GM18867 (cell line): Measurements from ENCODE around the gene GSTM2.
A peak's percentile ranks its signal among the peaks of the same experiment; 100 is the strongest.

Experiments used
- ATAC-seq: cut with Tn5 transposase; IDR thresholded peaks from one replicate; pipeline ENCODE4 v1.9.1; 2021; ENCODE audit warnings: mild to moderate bottlenecking, moderate library complexity; ENCODE audit not compliant: unreplicated experiment

The GSTM2 gene

DNA sequence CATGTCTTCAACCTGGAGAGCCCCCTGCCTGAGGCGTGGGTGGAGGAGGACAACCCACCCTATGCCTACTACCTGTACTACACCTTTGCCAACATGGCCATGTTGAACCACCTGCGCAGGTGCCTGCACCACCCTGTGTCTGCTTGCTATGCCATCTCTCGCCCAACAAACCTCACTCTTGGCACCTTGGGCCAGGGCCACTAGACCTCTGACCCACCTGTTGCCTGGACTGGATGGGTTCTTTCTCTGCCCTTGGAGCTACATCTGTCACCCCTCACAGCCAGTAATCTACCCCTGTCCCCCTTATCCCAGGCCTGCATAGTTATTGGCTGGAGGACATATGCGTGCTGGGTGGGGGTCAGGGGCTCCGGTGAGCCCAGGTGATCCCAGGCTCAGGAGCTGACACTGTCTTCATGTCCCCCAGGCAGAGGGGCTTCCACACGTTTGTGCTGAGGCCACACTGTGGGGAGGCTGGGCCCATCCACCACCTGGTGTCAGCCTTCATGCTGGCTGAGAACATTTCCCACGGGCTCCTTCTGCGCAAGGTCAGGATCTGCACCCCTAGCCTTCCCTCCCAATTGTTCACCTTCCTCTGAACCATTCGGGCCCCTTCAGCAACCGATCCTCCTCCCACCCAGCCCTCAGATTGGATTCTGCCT is 38.4 kb upstream of the GSTM2 start:
- no peak for ATAC-seq

DNA sequence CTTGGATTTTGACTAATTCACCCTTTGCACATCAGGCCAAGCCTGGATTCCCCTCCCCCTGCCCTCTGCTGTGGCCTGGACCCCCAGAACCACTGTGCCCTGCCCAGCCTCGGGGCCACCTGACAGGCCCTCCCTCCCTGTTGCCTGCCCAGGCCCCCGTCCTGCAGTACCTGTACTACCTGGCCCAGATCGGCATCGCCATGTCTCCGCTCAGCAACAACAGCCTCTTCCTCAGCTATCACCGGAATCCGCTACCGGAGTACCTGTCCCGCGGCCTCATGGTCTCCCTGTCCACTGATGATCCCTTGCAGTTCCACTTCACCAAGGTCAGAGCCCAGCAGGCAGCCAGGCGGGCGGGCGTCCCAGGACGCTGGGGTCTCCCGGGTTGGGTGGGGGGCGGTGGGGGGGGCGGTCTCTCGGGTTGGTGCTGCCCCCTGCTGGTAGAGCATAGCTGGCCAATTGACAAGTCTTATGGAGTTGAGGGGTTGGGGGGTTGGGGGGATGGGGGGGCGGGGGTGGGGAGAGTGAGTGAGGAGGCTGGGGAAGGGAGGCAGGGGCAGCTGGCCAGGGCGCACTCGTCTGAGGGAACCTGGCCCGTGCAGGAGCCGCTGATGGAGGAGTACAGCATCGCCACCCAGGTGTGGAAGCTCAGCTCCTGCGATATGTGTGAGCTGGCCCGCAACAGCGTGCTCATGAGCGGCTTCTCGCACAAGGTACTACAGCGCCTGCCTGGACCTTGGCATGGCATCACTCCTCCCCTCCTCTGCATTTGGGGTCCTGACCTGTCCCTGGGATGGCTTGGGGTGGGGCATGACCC is 37.6 kb upstream of the GSTM2 start:
- no peak for ATAC-seq

DNA sequence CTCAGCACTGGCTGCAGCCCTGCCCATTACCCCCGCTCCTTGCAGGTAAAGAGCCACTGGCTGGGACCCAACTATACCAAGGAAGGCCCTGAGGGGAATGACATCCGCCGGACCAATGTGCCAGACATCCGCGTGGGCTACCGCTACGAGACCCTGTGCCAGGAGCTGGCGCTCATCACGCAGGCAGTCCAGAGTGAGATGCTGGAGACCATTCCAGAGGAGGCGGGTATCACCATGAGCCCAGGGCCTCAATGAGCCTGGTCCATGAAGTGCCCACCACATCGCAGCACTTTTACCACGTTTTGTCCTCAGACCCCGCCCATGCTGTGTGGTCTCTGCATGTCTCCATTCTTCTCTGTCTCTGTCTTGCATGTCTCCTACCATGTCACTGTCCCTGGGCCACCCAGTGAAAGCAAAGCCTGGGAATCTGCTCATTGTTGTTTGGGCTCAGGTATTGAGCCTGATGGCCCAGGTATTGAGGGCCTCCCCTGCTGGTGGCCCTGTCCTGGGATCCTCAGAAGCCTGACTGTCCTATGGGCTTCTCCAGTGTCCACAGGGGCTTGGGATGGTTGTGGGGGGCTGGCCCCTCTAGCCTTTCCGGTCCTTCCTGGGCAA is 36.9 kb upstream of the GSTM2 start:
- ATAC-seq = no peak

DNA sequence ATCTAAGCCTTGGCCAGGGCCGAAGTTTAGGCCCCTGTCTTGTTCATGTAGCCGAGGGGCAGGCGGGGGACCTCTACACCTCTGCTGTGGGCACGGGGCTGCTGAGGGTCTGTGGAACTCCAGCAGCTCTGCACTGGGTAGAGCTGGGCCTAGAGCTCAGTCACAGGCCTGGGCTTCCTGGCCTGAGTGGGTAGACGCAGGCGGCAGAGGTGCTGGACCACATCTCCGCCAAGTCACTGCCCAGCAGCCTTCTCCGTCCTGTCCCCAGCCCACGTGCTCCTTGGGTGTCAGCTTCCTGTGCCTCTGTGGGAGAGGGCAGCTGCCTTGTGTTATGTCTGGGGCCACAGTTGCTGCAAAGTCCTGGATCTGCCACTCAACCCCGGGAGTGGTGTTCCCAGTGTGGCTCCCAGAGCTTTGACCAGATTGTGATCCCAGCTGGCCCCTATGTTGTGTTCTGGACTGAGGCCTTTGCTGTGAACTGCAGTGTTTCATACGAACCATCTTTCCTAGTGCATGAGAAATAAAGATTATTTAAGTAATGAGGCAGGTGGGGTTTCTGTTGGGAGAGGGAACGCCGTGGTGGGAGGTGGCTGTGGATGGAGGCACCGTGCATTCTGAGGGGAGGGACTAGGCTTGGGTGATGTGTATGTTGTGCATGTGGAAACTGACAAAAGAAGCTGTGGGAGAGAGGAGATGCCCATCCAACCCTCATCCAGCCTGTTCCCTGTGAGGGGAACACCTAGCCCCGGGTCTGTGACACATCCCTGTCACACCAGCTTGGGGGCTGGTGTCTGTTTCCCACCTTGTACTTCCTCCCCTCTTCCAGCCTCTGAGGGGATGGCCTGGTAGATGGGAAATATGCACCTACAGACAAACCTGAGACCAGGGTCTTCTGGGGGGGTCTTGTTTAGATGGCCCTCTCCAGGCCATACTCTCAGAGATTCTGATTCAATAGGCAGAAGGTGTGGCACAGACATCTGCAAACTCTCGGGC is 36.0 kb upstream of the GSTM2 start:
- no peak for ATAC-seq

DNA sequence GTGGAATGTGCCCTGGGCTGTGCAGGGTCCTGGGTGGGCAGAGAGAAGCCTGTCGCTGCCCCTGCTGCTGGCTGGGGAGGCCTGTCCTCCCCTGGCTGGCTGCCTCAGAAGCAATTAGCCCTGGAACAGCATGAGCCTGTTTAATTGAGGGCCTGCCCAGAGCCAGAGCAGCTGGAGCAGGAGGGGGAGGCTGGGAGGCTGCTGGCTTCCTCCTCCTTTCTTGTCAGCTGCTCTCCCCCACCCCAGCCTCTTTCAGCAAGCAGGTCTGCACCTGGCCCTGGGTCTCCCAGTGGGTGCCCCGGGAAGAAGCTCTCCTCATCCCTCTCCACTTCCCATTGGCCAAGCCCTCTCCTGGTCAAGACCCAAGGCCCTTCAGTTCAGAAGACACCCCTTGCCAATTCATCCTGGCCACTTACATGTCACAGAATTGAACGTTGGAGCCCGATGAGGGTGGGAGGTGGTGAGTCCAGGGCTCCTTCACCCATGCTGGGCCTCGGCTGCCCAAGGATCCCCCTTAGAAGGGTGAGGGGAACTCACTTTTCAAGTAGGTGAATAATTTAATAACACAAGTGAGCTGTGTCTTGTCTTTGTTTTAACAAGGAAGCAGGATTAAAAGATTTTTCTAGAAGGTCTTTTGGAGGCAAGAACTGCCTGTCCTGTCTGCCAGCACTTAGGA is 35.0 kb upstream of the GSTM2 start:
- ATAC-seq = no peak

DNA sequence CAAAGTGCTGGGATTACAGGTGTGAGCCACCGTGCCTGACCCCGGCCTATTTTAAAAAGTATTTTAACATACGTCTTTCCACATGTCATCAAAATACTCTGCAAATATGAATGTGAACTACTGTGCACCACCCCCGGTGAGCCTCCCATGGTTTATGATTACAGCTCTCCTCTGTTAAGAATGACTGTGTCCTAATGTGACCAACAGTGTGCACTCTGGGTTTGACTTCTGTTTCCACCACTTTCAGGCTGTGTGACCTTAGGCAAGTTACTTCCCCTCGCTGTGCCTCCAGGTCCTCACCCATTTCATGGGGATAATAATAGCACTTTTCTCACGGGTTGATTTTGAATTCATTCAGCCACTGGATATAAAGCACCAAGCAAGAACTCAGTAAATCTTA is 33.6 kb upstream of the GSTM2 start:
- no peak for ATAC-seq

DNA sequence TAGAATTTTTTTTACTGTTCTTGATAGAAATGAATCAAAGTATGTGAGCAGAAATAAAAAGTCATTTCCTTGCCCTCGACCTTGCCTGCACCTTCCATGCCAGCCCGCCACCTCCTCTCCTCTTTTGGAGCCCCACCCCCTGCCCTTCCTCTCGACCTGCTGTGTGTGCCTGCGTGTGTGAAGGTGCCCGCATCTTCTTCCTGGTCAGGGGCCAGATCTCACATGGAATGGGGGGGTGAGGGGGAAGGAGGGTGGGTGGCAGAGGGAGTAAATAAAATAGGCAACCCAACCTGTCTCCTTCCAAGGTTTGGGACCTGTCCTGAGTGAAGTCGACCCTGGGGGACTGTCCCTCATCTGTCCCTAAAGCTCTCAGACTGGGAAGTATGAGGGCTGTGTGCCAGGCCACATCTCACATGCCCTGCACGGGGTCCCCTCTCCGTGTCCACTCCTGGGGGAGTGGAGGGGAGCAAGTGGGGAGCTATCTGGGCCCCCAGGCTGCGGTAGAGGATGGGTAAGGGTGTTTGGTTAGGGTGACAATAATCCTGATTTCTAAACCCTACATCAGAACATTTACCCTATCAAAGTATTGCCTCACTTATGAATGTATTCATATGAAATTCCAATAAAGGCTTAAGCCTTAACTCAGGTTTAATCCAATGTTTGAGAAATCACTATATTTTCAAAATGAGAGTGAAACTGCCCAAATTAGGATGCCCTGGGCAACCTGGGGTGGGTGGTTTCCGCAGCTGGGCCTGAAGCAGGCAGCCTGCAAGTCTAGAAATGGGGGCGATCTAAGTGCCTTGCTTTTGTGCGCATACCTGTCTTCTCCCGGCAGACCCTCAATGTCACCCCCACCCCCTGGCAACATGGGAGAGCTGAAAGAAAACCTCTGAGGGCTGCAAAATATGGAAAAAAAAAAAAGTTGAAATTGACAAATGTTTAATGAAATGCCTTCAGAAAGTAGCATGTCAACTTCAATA is 32.8 kb upstream of the GSTM2 start:
- ATAC-seq = no peak

DNA sequence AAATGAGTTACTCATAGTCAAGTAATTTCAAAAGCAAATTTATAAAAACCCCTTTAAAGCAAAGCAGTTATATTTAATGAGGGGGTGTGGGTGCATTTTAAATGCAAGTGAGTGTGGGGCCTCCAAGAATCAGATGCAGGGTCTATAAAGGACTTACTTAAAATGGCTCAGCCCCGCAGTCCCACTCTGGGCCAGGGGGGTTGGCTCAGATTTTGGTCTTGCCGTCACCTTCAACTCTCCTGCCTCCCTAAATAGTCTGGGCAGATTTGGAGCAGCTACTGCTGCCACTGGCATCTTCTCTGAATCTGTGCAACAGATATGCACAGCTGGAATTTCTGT is 32.0 kb upstream of the GSTM2 start:
- no peak for ATAC-seq

DNA sequence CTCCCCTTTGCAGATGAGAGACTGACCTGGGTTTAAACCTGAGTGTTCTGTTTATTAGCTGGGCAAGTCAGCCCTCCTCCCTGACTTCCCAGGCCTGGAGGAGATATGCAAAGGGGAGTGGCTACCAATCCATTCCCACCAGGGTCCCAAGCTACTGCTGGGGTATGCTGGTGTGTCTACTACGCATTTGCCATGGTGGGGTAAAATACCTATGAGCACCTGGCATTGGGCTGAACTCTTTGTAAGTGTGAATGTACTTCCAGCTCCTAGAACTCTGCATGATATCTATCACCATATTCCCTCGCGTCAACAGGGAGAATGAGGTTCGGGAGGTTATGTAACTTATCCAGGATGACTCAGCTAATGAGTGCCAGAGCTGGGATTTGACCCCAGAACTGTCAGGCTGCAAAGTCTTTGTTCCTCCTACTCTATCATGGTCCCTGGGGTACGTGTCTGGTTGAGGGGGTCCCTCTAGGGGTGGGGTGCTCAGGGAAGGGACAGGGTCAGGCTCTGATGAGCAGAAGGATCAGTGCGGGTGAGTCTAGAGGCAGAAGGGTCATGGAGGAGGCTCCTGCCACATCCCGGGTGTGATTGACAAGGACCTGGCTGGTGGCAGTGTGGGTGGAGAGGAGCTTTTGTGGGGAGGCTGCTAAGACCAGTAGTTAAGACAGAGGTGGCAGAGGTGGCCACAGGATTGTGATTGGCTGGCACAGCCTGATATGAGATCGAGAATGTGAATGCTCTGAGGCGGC is 31.5 kb upstream of the GSTM2 start:
- no peak for ATAC-seq

DNA sequence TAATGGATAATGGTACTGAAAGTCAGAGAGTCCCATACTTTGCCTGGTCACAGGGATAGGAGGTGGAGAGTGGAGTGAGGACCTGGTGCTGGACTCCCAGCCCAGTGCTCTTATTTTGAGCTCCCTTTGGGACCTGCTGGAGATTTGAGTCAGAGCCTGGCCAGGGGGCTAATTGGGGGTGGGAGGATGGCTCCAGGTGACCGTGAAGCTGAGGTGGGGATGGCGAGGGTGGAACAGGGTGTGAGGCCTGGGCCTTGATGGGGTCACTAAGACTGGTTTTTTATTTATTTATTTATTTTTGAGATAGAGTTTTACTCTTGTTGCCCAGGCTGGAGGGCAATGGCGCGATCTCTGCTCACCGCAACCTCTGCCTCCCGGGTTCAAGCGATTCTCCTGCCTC is 30.4 kb upstream of the GSTM2 start:
- ATAC-seq = no peak

DNA sequence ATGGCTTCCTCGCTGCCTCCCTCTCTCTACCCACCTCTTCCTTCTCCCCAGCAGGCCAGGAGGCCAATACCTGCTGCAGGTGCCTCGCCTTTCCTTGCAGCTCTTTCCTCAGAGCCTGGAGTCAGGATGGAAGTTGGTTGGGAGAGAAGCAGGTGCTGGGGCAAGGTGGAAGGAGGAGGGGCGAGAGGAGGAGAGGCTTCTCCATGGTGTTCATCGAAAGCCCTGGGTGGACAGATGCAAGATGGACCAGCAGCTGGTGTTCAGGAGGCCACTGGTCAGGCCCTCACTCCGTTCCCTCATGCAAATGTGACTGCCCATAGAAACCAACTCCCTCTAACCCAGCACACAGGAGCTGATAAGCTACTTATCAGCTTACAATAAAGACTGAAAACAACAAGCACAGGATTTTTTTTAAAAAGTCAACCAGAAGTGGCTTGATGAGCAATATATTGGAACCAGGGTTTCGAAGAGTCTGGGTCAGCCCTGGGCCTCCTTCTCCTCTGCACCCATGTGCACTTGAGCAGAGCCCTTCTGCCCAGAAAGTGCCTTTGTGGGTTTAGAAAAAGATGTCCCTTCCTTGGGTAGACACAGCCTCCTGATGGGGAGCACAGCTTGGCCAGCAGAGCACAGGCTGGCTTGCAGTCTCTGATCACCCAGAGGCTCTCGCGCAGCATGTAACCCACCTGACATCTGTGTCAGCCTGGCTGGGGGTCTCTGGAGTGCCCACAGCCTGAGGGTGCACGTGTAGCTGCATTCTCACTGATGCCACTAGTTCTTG is 28.6 kb upstream of the GSTM2 start:
- ATAC-seq = no peak

DNA sequence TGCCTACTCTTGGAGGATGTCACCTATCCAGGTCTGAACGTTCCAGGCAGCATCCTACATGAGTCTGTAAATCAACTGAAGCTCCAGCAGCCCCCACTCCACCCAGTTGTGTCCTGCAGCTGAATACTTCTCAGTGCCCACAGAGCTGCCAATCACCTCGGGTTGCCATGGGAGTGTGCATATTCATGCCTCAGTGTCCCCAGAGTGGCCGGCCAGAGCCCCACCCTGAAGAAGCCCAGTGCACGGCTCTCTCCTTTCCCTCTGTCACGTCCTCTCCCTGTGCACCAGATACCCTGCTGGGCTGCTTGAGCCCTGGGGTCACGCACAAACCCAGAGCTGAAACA is 28.0 kb upstream of the GSTM2 start:
- no peak for ATAC-seq

DNA sequence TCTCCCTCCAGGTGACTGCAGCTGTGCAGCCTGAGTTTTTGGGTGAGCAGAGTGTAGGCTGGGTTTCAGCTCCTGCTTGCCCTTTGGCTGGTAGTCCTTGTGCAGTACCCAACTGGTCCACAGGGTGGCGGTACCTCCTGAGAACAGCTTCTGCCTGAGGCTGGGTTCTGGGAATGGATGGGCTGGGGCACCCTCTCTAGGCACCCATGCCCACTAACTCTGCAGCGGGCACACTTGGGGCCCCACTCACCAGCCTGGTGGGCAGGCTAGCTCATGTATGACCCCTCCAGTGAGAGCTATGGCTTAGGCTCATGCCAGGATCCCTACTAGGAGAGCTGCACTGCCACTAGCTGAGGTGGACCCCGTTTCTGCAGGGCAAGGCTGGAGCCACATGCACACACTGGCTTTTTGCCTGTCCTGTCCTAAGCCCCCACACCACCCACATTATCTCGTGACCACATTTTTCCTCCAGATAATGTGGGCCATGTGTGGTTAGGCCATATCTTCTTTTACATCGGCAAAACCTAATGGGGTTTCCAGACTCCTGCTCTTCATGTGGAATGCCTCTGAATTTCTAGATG is 27.5 kb upstream of the GSTM2 start:
- peak; percentile 50 for ATAC-seq

DNA sequence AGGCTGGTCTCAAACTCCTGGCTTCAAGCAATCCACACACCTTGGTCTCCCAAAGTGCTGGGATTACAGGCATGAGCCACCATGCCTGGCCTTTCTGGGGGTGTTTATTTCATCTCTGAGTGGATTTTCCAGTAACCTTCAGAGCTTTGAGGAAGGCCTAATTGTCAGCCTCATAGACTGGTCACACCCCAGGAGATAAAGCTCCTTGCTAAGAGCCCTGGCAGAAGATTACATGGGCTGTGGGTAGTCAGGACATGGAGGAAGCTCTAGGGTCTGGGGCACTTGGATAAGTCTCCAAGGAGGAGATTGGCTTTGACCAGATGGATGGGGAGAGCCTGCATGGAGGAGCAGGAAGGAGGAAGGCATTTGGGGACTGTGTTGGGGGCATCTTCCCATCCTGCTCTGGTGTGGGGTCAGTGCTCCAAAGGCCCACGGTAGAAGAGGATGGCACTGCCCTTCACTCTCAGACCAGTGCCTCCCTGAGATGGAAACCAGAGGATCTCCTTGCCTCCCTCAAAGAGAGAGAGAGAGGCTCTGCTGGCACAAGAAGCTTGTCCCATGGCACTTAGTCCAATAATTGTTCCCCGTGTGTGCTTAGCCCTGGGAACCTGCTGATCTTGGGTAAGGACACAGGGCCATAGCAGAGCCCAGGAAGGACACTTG is 26.6 kb upstream of the GSTM2 start:
- ATAC-seq = no peak

DNA sequence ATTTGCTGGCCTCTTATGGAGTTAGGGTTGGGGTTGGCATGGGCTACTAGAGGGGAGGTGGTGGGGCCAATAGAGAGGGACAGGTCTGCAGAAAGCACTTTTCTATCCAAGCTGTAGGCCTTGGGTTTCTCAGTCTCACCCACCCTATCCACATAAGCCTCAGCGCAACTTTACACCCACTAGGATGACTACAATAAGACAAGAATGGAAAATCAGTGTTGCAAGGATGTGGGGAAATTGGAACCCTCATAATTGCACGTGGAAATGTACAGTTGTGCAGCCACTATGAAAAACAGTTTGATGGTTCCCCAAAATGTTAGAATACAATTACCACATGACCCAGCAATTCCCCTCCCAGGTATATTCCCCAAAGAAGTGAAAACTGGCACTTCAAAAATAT is 26.0 kb upstream of the GSTM2 start:
- ATAC-seq = no peak

DNA sequence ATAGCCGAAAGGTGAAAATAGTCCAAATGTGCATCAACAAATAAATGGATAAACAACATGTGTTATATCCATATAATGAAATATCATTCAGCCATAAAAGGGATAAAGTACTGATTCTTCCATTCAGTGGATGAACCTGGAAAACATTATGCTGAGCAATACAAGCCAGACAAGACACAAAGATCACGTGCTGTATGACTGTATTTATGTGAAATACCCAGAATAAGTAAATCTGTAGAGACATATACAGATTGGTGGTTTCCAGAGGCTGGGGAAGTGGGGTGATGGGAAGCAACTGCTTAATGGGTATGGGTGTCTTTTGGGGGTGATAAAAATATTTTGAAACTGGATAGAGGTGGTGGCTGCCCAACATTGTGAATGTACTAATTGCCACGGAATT is 25.2 kb upstream of the GSTM2 start:
- no peak for ATAC-seq
